ENCODE results near the gene NLRC5.

GRCh38 chr16:56953006-56953405 is 36.4 kb upstream of the NLRC5 start:
- TF ChIP-seq CTCF (IDR thresholded peaks at IDR 0.05) (no peak), POLR2A (IDR thresholded peaks at IDR 0.05) (no peak)

All from Peyer's patch (tissue), 4 donors.